ENCODE data around the gene AGRN. TPM values are rescaled to one million over a fixed set of nuclear protein-coding genes. Genes with fewer than 3 reads are reported as not detected.
"Not testable (repeated sequence)": the region's sequence is repeated elsewhere in the genome, so short reads cannot be mapped to it uniquely, and the experiment has no call there.

Gene AGRN
- total and polyA plus RNA-seq, 9 donors: 2.7 to 138 (median 14.3) TPM

GRCh38 chr1:1075148-1075935 is 55.4 kb downstream of the AGRN start:
- no peaks in the 10 kb centered on the region for H3K36me3 ChIP-seq
- peak in 1 of 5 donors; percentile 12 for DNase-seq
- intact Hi-C loops (cut with DNase I): no loop called here
- peaks cover 3% of the 10 kb centered on the region for H3K27me3 ChIP-seq
- H3K4me3 ChIP-seq: no peak overlapping the region
- TF ChIP-seq EP300 (IDR thresholded peaks at IDR 0.05) (no peak), CTCF (IDR thresholded peaks at IDR 0.05) (no peak), POLR2A (IDR thresholded peaks at IDR 0.05) (no peak)
- no peaks in the 10 kb centered on the region for H3K9me3 ChIP-seq
- H3K27ac ChIP-seq: no peak overlapping the region
- peaks cover 9% of the 10 kb centered on the region for H3K4me1 ChIP-seq (ENCODE audit: insufficient read depth)
- WGBS, 3 donors: 31 to 44% (median 42%) methylated on average over 16 to 21 of the region's 21 CpGs

GRCh38 chr1:1077396-1077795 is 57.5 kb downstream of the AGRN start:
- H3K4me3 ChIP-seq; H3K9me3 ChIP-seq; H3K27ac ChIP-seq; intact Hi-C loops (cut with DNase I); H3K27me3 ChIP-seq; H3K36me3 ChIP-seq: not testable (repeated sequence)
- H3K4me1 ChIP-seq (ENCODE audit: insufficient read depth): peaks cover 11% of the 10 kb centered on the region
- DNase-seq: peak in 1 of 5 donors; percentile 7
- 68% methylated on average over 18 of the region's 21 CpGs; no CpG with 5 or more reads in 2 of the 3 donors for WGBS, 3 donors

GRCh38 chr1:1079408-1080121 is 59.6 kb downstream of the AGRN start:
- intact Hi-C loops (cut with DNase I): no loop called here
- Histone ChIP-seq H3K9me3 (no peaks in the 10 kb centered on the region), H3K4me1 (ENCODE audit: insufficient read depth) (peaks cover 11% of the 10 kb centered on the region), H3K4me3 (peak overlapping the region; percentile 16), H3K27ac (no peak overlapping the region), H3K27me3 (peaks cover 3% of the 10 kb centered on the region), H3K36me3 (no peaks in the 10 kb centered on the region)
- TF ChIP-seq POLR2A (IDR thresholded peaks at IDR 0.05) (no peak), EP300 (IDR thresholded peaks at IDR 0.05) (no peak), CTCF (IDR thresholded peaks at IDR 0.05) (no peak)
- DNase-seq: peak; percentile 43 to 67 (median 47)
- WGBS, 3 donors: 0 to 1% (median 1%) methylated on average over 22 to 38 of the region's 38 CpGs

GRCh38 chr1:1080122-1080757 is 60.3 kb downstream of the AGRN start:
- H3K9me3 ChIP-seq: no peaks in the 10 kb centered on the region
- no peaks in the 10 kb centered on the region for H3K36me3 ChIP-seq
- peak overlapping the region; percentile 16 for H3K4me3 ChIP-seq
- intact Hi-C loops (cut with DNase I): no loop called here
- 1 to 2% (median 2%) methylated on average over 15 to 20 of the region's 23 CpGs for WGBS, 3 donors
- peak; percentile 34 to 70 (median 49) for DNase-seq
- no peak overlapping the region for H3K27ac ChIP-seq
- TF ChIP-seq EP300 (IDR thresholded peaks at IDR 0.05): no peak
- no peak for TF ChIP-seq CTCF (IDR thresholded peaks at IDR 0.05)
- TF ChIP-seq POLR2A (IDR thresholded peaks at IDR 0.05): no peak
- peaks cover 11% of the 10 kb centered on the region for H3K4me1 ChIP-seq (ENCODE audit: insufficient read depth)
- H3K27me3 ChIP-seq: no peaks in the 10 kb centered on the region

Data from ovary (tissue), 9 donors.